H1 (cell line): ENCODE measurements around the gene TUBA4B. TPM values are rescaled to one million over a fixed set of nuclear protein-coding genes. Genes with fewer than 3 reads are reported as not detected.

Experiments used
- CTCF ChIA-PET: fragments of 300-600 bp; sonication (Branson Sonifier 250); formaldehyde crosslinking; loops from one replicate; lab custom pipeline; 2021; ENCODE audit not compliant: partially characterized antibody; lab: Charles Lee
- POLR2A ChIA-PET: fragments of 300-600 bp; sonication (Branson Sonifier 250); formaldehyde crosslinking; loops from one replicate; lab custom pipeline; 2021; ENCODE audit warnings: inconsistent platforms; ENCODE audit not compliant: partially characterized antibody; lab: Charles Lee
- DNase-seq, 2 experiments: peaks; one replicate each; pipeline versions ENCODE4 v3.0.0 to v3.0.0-alpha.2; 2010 to 2022; ENCODE audit warnings: low spot score in 2 of 2, low read depth in 1 of 2, mixed read lengths in 1 of 2
- FAIRE-seq: peaks from 2 replicates; lab custom pipeline; 2011; peaks lifted over from hg19 to GRCh38; lab: Jason Lieb, UNC
- H2AFZ ChIP-seq: 2 replicates; pipeline ENCODE4 v1.8.1; 2012; ENCODE audit warnings: low read length, inconsistent platforms
- H2AK5ac ChIP-seq: 2 replicates; pipeline ENCODE4 v1.6.1; 2013; ENCODE audit warnings: low read depth, low read length
- H2BK120ac ChIP-seq: replicated peaks from 2 replicates; pipeline ENCODE3; 2013; ENCODE audit warnings: low read depth, low read length, inconsistent platforms
- H2BK12ac ChIP-seq: 2 replicates; pipeline ENCODE4 v1.6.1; 2013; ENCODE audit warnings: low read depth, low read length
- H2BK15ac ChIP-seq: 2 replicates; pipeline ENCODE4 v1.6.1; 2013; ENCODE audit warnings: low read length
- H2BK20ac ChIP-seq: 2 replicates; pipeline ENCODE4 v1.6.1; 2013; ENCODE audit warnings: low read length
- H2BK5ac ChIP-seq: 2 replicates; pipeline ENCODE4 v1.6.1; 2013; ENCODE audit warnings: low read depth, low read length
- H3K14ac ChIP-seq: 2 replicates; pipeline ENCODE4 v1.6.1; 2013; ENCODE audit warnings: inconsistent platforms; ENCODE audit not compliant: insufficient read length
- H3K18ac ChIP-seq: 2 replicates; pipeline ENCODE4 v1.6.1; 2013; ENCODE audit warnings: low read length; ENCODE audit errors: extremely low read depth
- H3K23ac ChIP-seq: 2 replicates; pipeline ENCODE4 v1.6.1; 2013; ENCODE audit warnings: inconsistent platforms; ENCODE audit not compliant: insufficient read length
- H3K23me2 ChIP-seq: 2 replicates; pipeline ENCODE4 v1.6.1; 2013; ENCODE audit warnings: low read depth, low read length
- H3K27ac ChIP-seq: 2 replicates; pipeline ENCODE4 v1.6.1; 2011; ENCODE audit warnings: low read depth, low read length, inconsistent platforms
- H3K27me3 ChIP-seq, 4 experiments: replicated peaks in 1 of 4; 1 replicate in 1 of 4; 2 replicates in 3 of 4; pipeline versions ENCODE4 v1.6.1 to v1.8.1; 2011 to 2013; ENCODE audit warnings: low read length in 3 of 4, mild to moderate bottlenecking in 3 of 4, inconsistent platforms in 2 of 4, mixed read lengths in 2 of 4, moderate library complexity in 1 of 4; ENCODE audit not compliant: control insufficient read depth in 3 of 4, insufficient read depth in 3 of 4; ENCODE audit errors: extremely low read depth in 1 of 4
- H3K36me3 ChIP-seq, 4 experiments: 2 replicates each; pipeline versions ENCODE4 v1.6.1 to v1.8.1; 2011 to 2013; ENCODE audit warnings: mild to moderate bottlenecking in 4 of 4, low read length in 3 of 4, moderate library complexity in 2 of 4, control low read depth in 1 of 4, inconsistent platforms in 1 of 4; ENCODE audit not compliant: insufficient read depth in 4 of 4, control insufficient read depth in 2 of 4
- H3K4ac ChIP-seq: replicated peaks from 2 replicates; pipeline ENCODE3; 2013; ENCODE audit warnings: low read length, low read depth, mixed read lengths, inconsistent platforms; ENCODE audit not compliant: insufficient read length
- H3K4me1 ChIP-seq, 4 experiments: replicated peaks in 1 of 4; 1 replicate in 1 of 4; 2 replicates in 3 of 4; pipeline versions ENCODE4 v1.6.1 to v1.8.1; 2011 to 2013; ENCODE audit warnings: low read length in 3 of 4, inconsistent platforms in 2 of 4, mixed read lengths in 1 of 4; ENCODE audit not compliant: insufficient read depth in 4 of 4, control insufficient read depth in 3 of 4
- H3K4me2 ChIP-seq, 2 experiments: 2 replicates each; pipeline versions ENCODE4 v1.6.1 to v1.8.1; 2011 to 2013; ENCODE audit warnings: low read depth in 2 of 2, low read length in 2 of 2, control low read depth in 1 of 2, inconsistent platforms in 1 of 2, mild to moderate bottlenecking in 1 of 2; ENCODE audit not compliant: insufficient read depth in 1 of 2
- H3K4me3 ChIP-seq, 4 experiments: fragments of 200-600, 300-600 bp in 1 of 4; sonication (generic), shearing (Covaris generic), sonication (Bioruptor Twin) in 1 of 4; 2 replicates each; pipeline versions ENCODE4 v1.5.1 to v1.8.1; 2011 to 2016; ENCODE audit warnings: low read length in 4 of 4, low read depth in 3 of 4, control low read depth in 2 of 4, inconsistent platforms in 2 of 4, mild to moderate bottlenecking in 2 of 4, mixed read lengths in 1 of 4, moderate library complexity in 1 of 4; ENCODE audit not compliant: insufficient read depth in 2 of 4; ENCODE audit errors: extremely low read depth in 1 of 4
- H3K56ac ChIP-seq: replicated peaks from 2 replicates; pipeline ENCODE3; 2013; ENCODE audit warnings: low read depth, mild to moderate bottlenecking, mixed read lengths, low read length, inconsistent platforms; ENCODE audit not compliant: insufficient read length
- H3K79me1 ChIP-seq: 2 replicates; pipeline ENCODE4 v1.6.1; 2013; ENCODE audit warnings: low read depth, low read length, control low read depth
- H3K79me2 ChIP-seq, 2 experiments: 2 replicates each; pipeline versions ENCODE4 v1.6.1 to v1.8.1; 2012 to 2013; ENCODE audit warnings: low read length in 2 of 2, mild to moderate bottlenecking in 2 of 2, inconsistent platforms in 1 of 2; ENCODE audit not compliant: insufficient read depth in 2 of 2, control insufficient read depth in 1 of 2
- H3K9ac ChIP-seq, 4 experiments: replicated peaks in 1 of 4; 1 replicate in 1 of 4; 2 replicates in 3 of 4; pipeline versions ENCODE4 v1.6.1 to v1.8.1; 2011 to 2013; ENCODE audit warnings: low read depth in 3 of 4, low read length in 3 of 4, control low read depth in 2 of 4, mild to moderate bottlenecking in 2 of 4, moderate library complexity in 2 of 4, inconsistent platforms in 1 of 4; ENCODE audit errors: extremely low read depth in 1 of 4
- H3K9me3 ChIP-seq, 2 experiments: 2 replicates each; pipeline versions ENCODE4 v1.6.1 to v1.8.1; 2012 to 2013; ENCODE audit warnings: mild to moderate bottlenecking in 2 of 2, moderate library complexity in 2 of 2, control low read depth in 1 of 2, inconsistent platforms in 1 of 2, low read depth in 1 of 2, low read length in 1 of 2, mixed read lengths in 1 of 2; ENCODE audit not compliant: insufficient read depth in 2 of 2
- H4K20me1 ChIP-seq, 2 experiments: replicated peaks in 1 of 2; 2 replicates each; pipeline versions ENCODE3 to v1.8.1; 2011 to 2013; ENCODE audit warnings: inconsistent platforms in 2 of 2, low read length in 2 of 2, mild to moderate bottlenecking in 1 of 2; ENCODE audit not compliant: insufficient read depth in 2 of 2, control insufficient read depth in 1 of 2
- H4K5ac ChIP-seq: 2 replicates; pipeline ENCODE4 v1.6.1; 2013; ENCODE audit warnings: low read length, low read depth, mixed read lengths, inconsistent platforms; ENCODE audit not compliant: insufficient read length
- H4K8ac ChIP-seq: 2 replicates; pipeline ENCODE4 v1.8.0; 2013; ENCODE audit warnings: mild to moderate bottlenecking, moderate library complexity, low read length, inconsistent platforms; ENCODE audit not compliant: insufficient read depth; ENCODE audit errors: extremely low read depth
- H4K91ac ChIP-seq: replicated peaks from 2 replicates; pipeline ENCODE3; 2013; ENCODE audit warnings: low read length, mixed read lengths, inconsistent platforms; ENCODE audit not compliant: insufficient read length
- BACH1 ChIP-seq: IDR thresholded peaks from 2 replicates; pipeline ENCODE4 v1.6.1; 2012; ENCODE audit warnings: low read length, improper control_type of control experiment
- BCL11A ChIP-seq, 2 experiments: IDR thresholded peaks; one replicate each; pipeline ENCODE4 v1.6.1; 2011; ENCODE audit warnings: low read depth in 2 of 2, low read length in 2 of 2, mild to moderate bottlenecking in 2 of 2
- CHD1 ChIP-seq: IDR thresholded peaks from 2 replicates; pipeline ENCODE4 v1.6.1; 2012; ENCODE audit warnings: low read depth, low read length, improper control_type of control experiment
- SAP30 ChIP-seq: fragments of 300-600 bp; sonication (generic); IDR thresholded peaks from 2 replicates; pipeline ENCODE4 v1.7.1; 2012; ENCODE audit warnings: low read length, moderate library complexity, mild to moderate bottlenecking, inconsistent platforms; ENCODE audit not compliant: insufficient read depth, insufficient replicate concordance
- SIN3A ChIP-seq, 2 experiments: IDR thresholded peaks in 1 of 2; conservative IDR thresholded peaks in 1 of 2; 2 replicates each; pipeline ENCODE4 v1.6.1; 2011 to 2012; ENCODE audit warnings: low read length in 2 of 2, improper control_type of control experiment in 1 of 2, low read depth in 1 of 2, mild to moderate bottlenecking in 1 of 2
- SRF ChIP-seq: IDR thresholded peaks from 2 replicates; pipeline ENCODE4 v1.6.1; 2011; ENCODE audit warnings: mild to moderate bottlenecking, low read depth, low read length, moderate library complexity
- TAF1 ChIP-seq: IDR thresholded peaks from 2 replicates; pipeline ENCODE4 v1.6.1; 2011; ENCODE audit warnings: mild to moderate bottlenecking, low read depth, low read length
- TAF7 ChIP-seq: optimal IDR thresholded peaks from 2 replicates; pipeline ENCODE3; 2011; ENCODE audit warnings: low read depth, mild to moderate bottlenecking, inconsistent platforms, low read length, moderate library complexity, borderline replicate concordance
- WGBS, 2 experiments: shearing (Covaris generic) in 1 of 2; methylation state at CpG; one replicate each; pipeline versions ENCODE4 v1.1.6 to v1.1.7; 2013 to 2015; ENCODE audit warnings: low lambda C conversion rate in 2 of 2, mixed read lengths in 2 of 2, inconsistent platforms in 1 of 2, low coverage in 1 of 2, missing lambda C conversion rate in 1 of 2; ENCODE audit not compliant: insufficient replicate concordance in 2 of 2, insufficient coverage in 1 of 2, insufficient read length in 1 of 2; ENCODE audit errors: extremely low coverage in 1 of 2, missing lambda C conversion rate in 1 of 2; 5-methylcytosine and 5-hydroxymethylcytosine counted together
- polyA plus RNA-seq, 7 experiments: library from polyadenylated mRNA; depleted of rRNA in 3 of 7; stranded (reverse) in 5 of 7; unstranded in 2 of 7; fragments of >200 nt in 5 of 7; fragments of 200-250 nt in 2 of 7; gene quantifications; 1 replicate in 5 of 7; 2 replicates in 1 of 7; 4 replicates in 1 of 7; pipeline versions ENCODE4 v1.2.1 to v1.2.3, GENCODE V29; 2011 to 2013; ENCODE audit warnings: missing spikeins in 2 of 7, mixed read lengths in 2 of 7
- total RNA-seq: library from RNA; stranded (reverse); fragmentation: NEBNext Ultra II Directional; extraction: Animal tissue kit (Norgen Biotek cat#: 25700); gene quantifications from 2 replicates; pipeline ENCODE4 v1.2.1, GENCODE V29; 2021
- TF ChIP-seq, protein P1 (sequence below): IDR thresholded peaks from 2 replicates; pipeline ENCODE4 v1.6.1; 2011; ENCODE audit warnings: low read depth, mild to moderate bottlenecking, low read length; ENCODE audit not compliant: insufficient read depth

TUBA4B gene
- total and polyA plus RNA-seq, 2 of the 8 experiments (the other 6 are each of a cell fraction or from before 2014, with no cell fraction given) = 0.08 to 0.24 TPM

DNA sequence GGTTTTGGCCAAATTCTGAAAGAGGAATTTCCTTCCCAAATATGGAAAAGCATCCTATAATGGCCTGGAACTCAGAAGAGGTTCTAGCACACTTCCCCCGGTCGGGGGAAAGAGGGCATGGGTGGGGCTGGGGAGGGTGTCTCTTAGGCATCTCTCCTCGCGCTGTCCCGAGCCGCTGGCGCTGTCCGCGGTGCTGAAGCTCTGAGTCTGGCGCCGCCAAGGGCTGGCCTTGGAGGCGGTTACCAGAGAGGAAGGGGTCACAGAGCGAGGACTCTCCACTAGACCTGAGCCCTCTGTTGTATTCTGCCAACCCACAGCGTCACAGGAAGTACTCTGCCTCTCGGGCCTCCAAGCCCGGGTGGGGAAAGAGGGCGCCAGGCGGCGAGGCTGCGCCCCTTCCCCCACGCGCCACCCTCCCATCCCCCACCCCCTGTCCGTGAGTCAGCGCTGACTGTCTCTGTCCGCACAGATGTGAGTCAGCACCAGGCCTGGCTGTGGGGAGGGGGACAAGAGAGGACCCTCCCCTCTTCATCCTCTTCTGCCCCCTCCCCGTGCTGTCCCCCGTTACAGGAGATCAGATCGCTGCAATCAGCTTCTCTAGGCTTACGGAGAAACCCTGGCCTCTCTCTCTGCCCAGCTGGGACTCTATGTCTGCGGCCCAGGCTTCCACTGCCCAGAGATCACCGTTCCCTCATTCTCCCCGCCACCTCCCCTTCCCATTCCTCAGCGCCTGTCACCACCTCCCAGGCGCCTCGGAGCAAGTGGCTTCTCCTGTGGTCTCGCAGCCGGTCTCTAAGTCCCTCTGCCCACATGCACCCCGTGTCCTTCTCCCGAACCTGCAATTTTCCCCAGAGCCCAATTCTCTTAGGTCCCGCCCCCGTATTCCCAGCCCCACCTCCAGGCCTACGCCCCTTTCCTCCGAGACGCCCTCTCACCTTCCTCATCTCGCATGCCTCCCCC, 55.4 kb downstream of the TUBA4B start:
- DNase-seq = peak in 1 of 2 experiments; percentile 97
- H3K79me1 ChIP-seq = no peaks in the 10 kb centered on the region
- 2% methylated on average over 23 of the region's 45 CpGs; no CpG with 5 or more reads in 1 of the 2 experiments for WGBS, 2 experiments
- H3K79me2 ChIP-seq = no peaks in the 10 kb centered on the region
- no peak overlapping the region for H2AK5ac ChIP-seq
- no peak overlapping the region for H2BK12ac ChIP-seq
- ChIA-PET CTCF (interaction anchor here (1.1 to 13.4 kb wide), 6 partner anchors 9 to 288 kb away, joined by 3 to 82 read pairs (median 3); no protein-coding TSS in a partner anchor), POLR2A (interaction anchor here (0.6 to 3.3 kb wide), 7 partner anchors 13 to 89 kb away, joined by 3 to 12 read pairs (median 4); partner anchors contain the start of genes ABCB6, ANKZF1, ATG9A and DNAJB2)
- H3K9ac ChIP-seq = no peak overlapping the region
- H3K9me3 ChIP-seq = no peaks in the 10 kb centered on the region
- no peaks in the 10 kb centered on the region for H3K36me3 ChIP-seq
- peaks cover 0 to 1% of the 10 kb centered on the region in 2 experiments for H4K20me1 ChIP-seq
- H2BK20ac ChIP-seq = no peak overlapping the region
- no peak overlapping the region for H2BK15ac ChIP-seq
- H2BK5ac ChIP-seq = no peak overlapping the region
- FAIRE-seq = no peak
- peaks cover 0 to 9% (median 4%) of the 10 kb centered on the region in 4 experiments; a peak in 5 of 7 replicates for H3K4me1 ChIP-seq
- peaks cover 11% of the 10 kb centered on the region; the same call in 1 of the 2 replicates for H3K23me2 ChIP-seq
- peaks cover 0 to 14% (median 12%) of the 10 kb centered on the region in 4 experiments; a peak in 4 of 7 replicates for H3K27me3 ChIP-seq
- no peak overlapping the region for H4K5ac ChIP-seq
- H3K4me2 ChIP-seq = peak overlapping the region; percentile 85 to 90
- no peak overlapping the region for H2BK120ac ChIP-seq
- no peak overlapping the region for H3K23ac ChIP-seq
- no peak overlapping the region for H3K56ac ChIP-seq
- no peak overlapping the region for H2AFZ ChIP-seq
- no peak overlapping the region for H3K14ac ChIP-seq
- H3K4ac ChIP-seq = no peak overlapping the region
- H4K8ac ChIP-seq = no peak overlapping the region
- H4K91ac ChIP-seq = no peak overlapping the region
- peak overlapping the region; percentile 38 to 74 (median 44) for H3K4me3 ChIP-seq
- H3K18ac ChIP-seq = no peak overlapping the region
- no peak overlapping the region for H3K27ac ChIP-seq
- peak; percentile 98 to 99 for TF ChIP-seq SIN3A (conservative IDR thresholded peaks at IDR 0.05 in 1 of 2, IDR thresholded peaks at IDR 0.05 in 1 of 2; ENCODE audit: low read depth in 1 of 2, low read length in 2 of 2)
- no peak for TF ChIP-seq SRF
- TF ChIP-seq CHD1 = no peak
- TF ChIP-seq TAF1 = no peak
- TF ChIP-seq SAP30 = peak; percentile 86
- TF ChIP-seq, protein P1, sequence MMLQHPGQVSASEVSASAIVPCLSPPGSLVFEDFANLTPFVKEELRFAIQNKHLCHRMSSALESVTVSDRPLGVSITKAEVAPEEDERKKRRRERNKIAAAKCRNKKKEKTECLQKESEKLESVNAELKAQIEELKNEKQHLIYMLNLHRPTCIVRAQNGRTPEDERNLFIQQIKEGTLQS = no peak
- peak; percentile 60 for TF ChIP-seq TAF7
- TF ChIP-seq BCL11A (IDR thresholded peaks at IDR 0.05; ENCODE audit: low read depth in 2 of 2, low read length in 2 of 2) = no peak
- TF ChIP-seq BACH1 = peak; percentile 88
